ENCODE measurements around the gene CPNE7. TPM values are rescaled to one million over a fixed set of nuclear protein-coding genes. Genes with fewer than 3 reads are reported as not detected.

Gene CPNE7
- total RNA-seq, 1 donor from 2014 or later, result 21.1 TPM

DNA sequence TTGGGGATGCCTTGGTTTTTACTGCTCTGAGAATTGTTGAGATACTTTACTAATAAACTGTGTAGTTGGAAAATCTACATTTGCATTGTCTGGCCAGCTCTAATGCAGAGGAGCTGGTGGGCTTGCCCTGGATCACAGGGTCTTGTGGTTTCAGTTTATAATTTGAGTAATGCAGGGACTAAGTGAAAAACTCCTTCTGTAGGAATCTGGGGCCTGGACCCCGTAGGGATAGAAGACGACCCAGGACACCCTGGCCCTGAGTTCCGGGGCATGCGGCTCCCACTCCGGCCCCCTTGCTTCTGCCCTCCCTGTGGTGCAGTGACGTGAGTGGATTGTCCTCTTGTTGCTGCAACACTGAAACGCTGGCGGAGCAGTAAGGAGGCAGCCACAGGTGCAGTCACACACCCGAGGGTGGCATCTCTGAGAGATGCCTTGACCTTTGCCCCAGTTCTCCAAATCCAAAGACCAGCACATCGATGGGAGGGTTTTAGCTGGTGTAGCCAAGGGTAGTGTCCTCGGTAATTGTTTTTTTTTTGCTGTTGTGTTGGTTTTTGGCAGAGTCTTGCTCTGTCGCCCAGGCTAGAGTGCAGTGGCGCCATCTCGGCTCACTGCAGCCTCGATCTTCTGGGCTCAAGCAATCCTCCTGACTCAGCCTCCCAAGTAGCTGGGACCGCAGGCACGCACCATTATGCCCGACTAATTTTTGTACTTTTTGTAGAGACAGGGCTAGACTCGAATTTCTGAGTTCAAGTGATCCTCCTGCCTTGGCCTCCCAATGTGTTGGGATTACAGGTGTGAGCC lies 17.7 kb upstream of the CPNE7 start:
- Mint-ChIP-seq H3K27me3 (ENCODE audit: insufficient read depth, low read depth) (peaks cover 8% of the 10 kb centered on the region), H3K9me3 (no peaks in the 10 kb centered on the region), H3K4me3 (peak overlapping the region; percentile 67), H3K27ac (no peak overlapping the region), H3K4me1 (peaks cover 25% of the 10 kb centered on the region), H3K36me3 (peaks cover 20% of the 10 kb centered on the region)
- Histone ChIP-seq H2AFZ (replicated peaks) (no peak overlapping the region), H3K27me3 (no peaks in the 10 kb centered on the region), H3K4me1 (peaks cover 12% of the 10 kb centered on the region), H3K4me3 (no peak overlapping the region), H3K9me3 (ENCODE audit: low read depth) (no peaks in the 10 kb centered on the region), H3K27ac (no peak overlapping the region), H3K9ac (no peak overlapping the region), H4K20me1 (ENCODE audit: low read depth) (peaks cover 24% of the 10 kb centered on the region), H3F3A (ENCODE audit: low read depth) (peaks cover 45% of the 10 kb centered on the region), H3K79me2 (ENCODE audit: low read depth) (peaks cover 31% of the 10 kb centered on the region), H3K36me3 (peaks cover 3% of the 10 kb centered on the region), H3K4me2 (no peak overlapping the region)
- DNase-seq (ENCODE audit: low spot score), result no peak
- no peak for TF ChIP-seq EZH2 (IDR thresholded peaks at IDR 0.05)
- TF ChIP-seq, protein P1, sequence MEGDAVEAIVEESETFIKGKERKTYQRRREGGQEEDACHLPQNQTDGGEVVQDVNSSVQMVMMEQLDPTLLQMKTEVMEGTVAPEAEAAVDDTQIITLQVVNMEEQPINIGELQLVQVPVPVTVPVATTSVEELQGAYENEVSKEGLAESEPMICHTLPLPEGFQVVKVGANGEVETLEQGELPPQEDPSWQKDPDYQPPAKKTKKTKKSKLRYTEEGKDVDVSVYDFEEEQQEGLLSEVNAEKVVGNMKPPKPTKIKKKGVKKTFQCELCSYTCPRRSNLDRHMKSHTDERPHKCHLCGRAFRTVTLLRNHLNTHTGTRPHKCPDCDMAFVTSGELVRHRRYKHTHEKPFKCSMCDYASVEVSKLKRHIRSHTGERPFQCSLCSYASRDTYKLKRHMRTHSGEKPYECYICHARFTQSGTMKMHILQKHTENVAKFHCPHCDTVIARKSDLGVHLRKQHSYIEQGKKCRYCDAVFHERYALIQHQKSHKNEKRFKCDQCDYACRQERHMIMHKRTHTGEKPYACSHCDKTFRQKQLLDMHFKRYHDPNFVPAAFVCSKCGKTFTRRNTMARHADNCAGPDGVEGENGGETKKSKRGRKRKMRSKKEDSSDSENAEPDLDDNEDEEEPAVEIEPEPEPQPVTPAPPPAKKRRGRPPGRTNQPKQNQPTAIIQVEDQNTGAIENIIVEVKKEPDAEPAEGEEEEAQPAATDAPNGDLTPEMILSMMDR (IDR thresholded peaks at IDR 0.05), result no peak
- TF ChIP-seq EZH2phosphoT487 (IDR thresholded peaks at IDR 0.05), result no peak

DNA sequence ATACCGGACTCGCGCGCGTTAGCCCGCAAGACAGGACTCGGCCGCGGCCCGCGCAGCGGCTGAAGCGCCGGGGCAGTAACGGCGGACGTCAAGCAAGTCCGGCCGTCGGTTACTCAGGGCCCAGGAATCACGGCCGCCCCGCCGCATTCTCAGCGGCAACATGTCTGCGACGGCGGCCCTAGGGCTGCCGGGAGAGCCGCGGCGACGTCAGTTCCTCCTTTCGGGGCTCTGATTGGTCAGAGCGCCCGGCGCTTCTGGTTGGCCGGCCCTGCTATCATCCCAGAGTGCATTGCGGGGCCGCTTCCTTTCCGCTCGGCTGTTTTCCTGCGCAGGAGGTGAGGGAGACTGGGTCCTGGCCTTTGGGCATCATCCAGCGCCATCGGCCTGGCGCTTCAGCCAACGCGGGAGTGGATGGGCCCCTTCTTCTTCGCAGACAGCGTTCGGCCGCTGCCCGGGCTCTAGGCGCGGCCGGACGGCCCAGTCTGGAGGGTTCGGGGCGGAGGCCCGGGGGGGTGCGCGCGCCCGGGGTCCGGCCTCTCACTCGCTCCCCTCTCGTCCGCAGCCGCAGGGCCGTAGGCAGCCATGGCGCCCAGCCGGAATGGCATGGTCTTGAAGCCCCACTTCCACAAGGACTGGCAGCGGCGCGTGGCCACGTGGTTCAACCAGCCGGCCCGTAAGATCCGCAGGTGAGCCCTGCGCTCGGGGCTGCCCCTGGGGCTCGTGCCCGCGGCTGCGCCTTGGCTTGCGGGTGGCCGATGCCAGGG lies 15.0 kb upstream of the CPNE7 start, which contains the start of gene RPL13:
TSS of gene RPL13 (plus strand) at position 305 of the 764 bp plus-strand sequence. CDS start at position 583, 278 bp downstream.
- Mint-ChIP-seq H3K27me3 (ENCODE audit: insufficient read depth, low read depth) (peaks cover 10% of the 10 kb centered on the region), H3K27ac (peak within 1 kb of the TSS; percentile 95), H3K4me1 (peaks cover 40% of the 10 kb centered on the region), H3K4me3 (peak within 1 kb of the TSS; percentile 95), H3K36me3 (peaks cover 20% of the 10 kb centered on the region), H3K9me3 (no peaks in the 10 kb centered on the region)
- Histone ChIP-seq H3K9ac (peak within 1 kb of the TSS; percentile 97), H4K20me1 (ENCODE audit: low read depth) (peaks cover 51% of the 10 kb centered on the region), H3K9me3 (ENCODE audit: low read depth) (no peaks in the 10 kb centered on the region), H3K4me1 (peaks cover 33% of the 10 kb centered on the region), H3K27ac (peak within 1 kb of the TSS; percentile 90), H3K27me3 (no peaks in the 10 kb centered on the region), H3F3A (ENCODE audit: low read depth) (peaks cover 72% of the 10 kb centered on the region), H2AFZ (replicated peaks) (peak within 1 kb of the TSS; percentile 60), H3K4me2 (peak within 1 kb of the TSS; percentile 99), H3K4me3 (peak within 1 kb of the TSS; percentile 76), H3K36me3 (peaks cover 3% of the 10 kb centered on the region), H3K79me2 (ENCODE audit: low read depth) (peaks cover 35% of the 10 kb centered on the region)
- DNase-seq (ENCODE audit: low spot score), result peak; percentile 98
- TF ChIP-seq EZH2phosphoT487 (IDR thresholded peaks at IDR 0.05), result no peak
- peak; percentile 30 for TF ChIP-seq EZH2 (IDR thresholded peaks at IDR 0.05)

DNA sequence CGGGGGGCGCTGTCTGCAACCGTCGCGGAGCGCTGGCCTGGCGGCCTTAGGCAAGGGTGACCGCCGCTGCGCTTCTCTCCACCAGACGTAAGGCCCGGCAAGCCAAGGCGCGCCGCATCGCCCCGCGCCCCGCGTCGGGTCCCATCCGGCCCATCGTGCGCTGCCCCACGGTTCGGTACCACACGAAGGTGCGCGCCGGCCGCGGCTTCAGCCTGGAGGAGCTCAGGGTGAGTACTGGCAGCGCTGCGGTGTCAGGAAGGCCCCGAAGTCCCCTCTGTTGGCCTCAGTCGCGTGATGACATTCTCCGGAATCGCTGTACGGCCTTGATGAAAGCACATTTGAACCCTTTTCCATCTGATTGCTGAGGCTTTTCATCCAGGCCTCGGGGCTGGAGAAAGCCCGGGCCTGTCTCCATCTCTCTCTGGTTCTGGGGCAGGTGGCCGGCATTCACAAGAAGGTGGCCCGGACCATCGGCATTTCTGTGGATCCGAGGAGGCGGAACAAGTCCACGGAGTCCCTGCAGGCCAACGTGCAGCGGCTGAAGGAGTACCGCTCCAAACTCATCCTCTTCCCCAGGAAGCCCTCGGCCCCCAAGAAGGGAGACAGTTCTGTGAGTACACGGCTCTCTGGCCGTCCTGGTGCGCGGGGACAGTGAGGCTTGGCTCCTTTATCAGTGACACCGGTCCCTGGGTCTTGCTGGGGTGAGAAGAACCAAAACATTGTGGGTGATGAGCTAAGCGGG lies 14.2 kb upstream of the CPNE7 start:
- Mint-ChIP-seq H3K27ac (peak overlapping the region; percentile 74), H3K4me1 (peaks cover 46% of the 10 kb centered on the region), H3K27me3 (ENCODE audit: insufficient read depth, low read depth) (peaks cover 10% of the 10 kb centered on the region), H3K36me3 (peaks cover 20% of the 10 kb centered on the region), H3K4me3 (peak overlapping the region; percentile 95), H3K9me3 (no peaks in the 10 kb centered on the region)
- TF ChIP-seq EZH2 (IDR thresholded peaks at IDR 0.05), result no peak
- TF ChIP-seq EZH2phosphoT487 (IDR thresholded peaks at IDR 0.05), result no peak
- TF ChIP-seq, protein P1 (IDR thresholded peaks at IDR 0.05), result no peak
- H3K27me3 ChIP-seq, result no peaks in the 10 kb centered on the region
- peak overlapping the region; percentile 99 for H3K4me2 ChIP-seq
- no peaks in the 10 kb centered on the region for H3K9me3 ChIP-seq (ENCODE audit: low read depth)
- peaks cover 35% of the 10 kb centered on the region for H3K79me2 ChIP-seq (ENCODE audit: low read depth)
- DNase-seq (ENCODE audit: low spot score), result peak; percentile 67
- peak overlapping the region; percentile 76 for H3K4me3 ChIP-seq
- peak overlapping the region; percentile 90 for H3K27ac ChIP-seq
- H3F3A ChIP-seq (ENCODE audit: low read depth), result peaks cover 79% of the 10 kb centered on the region
- H4K20me1 ChIP-seq (ENCODE audit: low read depth), result peaks cover 58% of the 10 kb centered on the region
- H3K36me3 ChIP-seq, result peaks cover 3% of the 10 kb centered on the region
- peak overlapping the region; percentile 97 for H3K9ac ChIP-seq
- peaks cover 39% of the 10 kb centered on the region for H3K4me1 ChIP-seq
- H2AFZ ChIP-seq (replicated peaks), result no peak overlapping the region
